Measurements from ENCODE around the gene COL4A2.
A peak's percentile ranks its signal among the peaks of the same experiment; 100 is the strongest.

Gene COL4A2

GRCh38 chr13:110542169-110542796 is 235.2 kb downstream of the COL4A2 start:
- no peak for DNase-seq (ENCODE audit: low read depth)
- TF ChIP-seq, protein P1, sequence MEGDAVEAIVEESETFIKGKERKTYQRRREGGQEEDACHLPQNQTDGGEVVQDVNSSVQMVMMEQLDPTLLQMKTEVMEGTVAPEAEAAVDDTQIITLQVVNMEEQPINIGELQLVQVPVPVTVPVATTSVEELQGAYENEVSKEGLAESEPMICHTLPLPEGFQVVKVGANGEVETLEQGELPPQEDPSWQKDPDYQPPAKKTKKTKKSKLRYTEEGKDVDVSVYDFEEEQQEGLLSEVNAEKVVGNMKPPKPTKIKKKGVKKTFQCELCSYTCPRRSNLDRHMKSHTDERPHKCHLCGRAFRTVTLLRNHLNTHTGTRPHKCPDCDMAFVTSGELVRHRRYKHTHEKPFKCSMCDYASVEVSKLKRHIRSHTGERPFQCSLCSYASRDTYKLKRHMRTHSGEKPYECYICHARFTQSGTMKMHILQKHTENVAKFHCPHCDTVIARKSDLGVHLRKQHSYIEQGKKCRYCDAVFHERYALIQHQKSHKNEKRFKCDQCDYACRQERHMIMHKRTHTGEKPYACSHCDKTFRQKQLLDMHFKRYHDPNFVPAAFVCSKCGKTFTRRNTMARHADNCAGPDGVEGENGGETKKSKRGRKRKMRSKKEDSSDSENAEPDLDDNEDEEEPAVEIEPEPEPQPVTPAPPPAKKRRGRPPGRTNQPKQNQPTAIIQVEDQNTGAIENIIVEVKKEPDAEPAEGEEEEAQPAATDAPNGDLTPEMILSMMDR (IDR thresholded peaks at IDR 0.05; ENCODE audit: control insufficient read depth, insufficient read depth, low read depth, low read length, missing control alignments), result no peak
- no peak overlapping the region for H3K4me3 ChIP-seq (ENCODE audit: control insufficient read depth, low read depth, low read length)

DNA sequence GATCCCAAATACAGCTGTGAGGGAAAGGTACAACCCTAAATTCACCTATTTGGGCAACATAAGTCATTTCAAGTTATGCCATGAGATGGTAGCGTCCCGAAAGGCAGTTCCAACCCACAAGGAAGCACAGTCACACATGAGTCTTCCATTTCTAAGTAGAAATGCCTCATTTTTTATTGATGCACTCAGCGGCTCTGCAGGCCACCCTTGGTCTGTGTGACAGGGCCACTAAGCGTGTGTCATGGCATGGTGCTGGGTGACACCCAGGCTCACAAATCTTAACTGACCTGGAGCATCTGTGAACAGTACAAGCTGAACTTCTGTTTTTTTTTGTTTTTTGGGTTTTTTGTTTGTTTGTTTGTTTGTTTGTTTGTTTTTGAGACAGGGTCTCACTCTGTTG is 239.3 kb downstream of the COL4A2 start:
- no peak for DNase-seq (ENCODE audit: low read depth)
- H3K4me3 ChIP-seq (ENCODE audit: control insufficient read depth, low read depth, low read length), result no peak overlapping the region
- TF ChIP-seq, protein P1 (IDR thresholded peaks at IDR 0.05; ENCODE audit: control insufficient read depth, insufficient read depth, low read depth, low read length, missing control alignments), result no peak

- DNase-seq (ENCODE audit: low read depth), result peak; percentile 77
- TF ChIP-seq, protein P1 (IDR thresholded peaks at IDR 0.05; ENCODE audit: control insufficient read depth, insufficient read depth, low read depth, low read length, missing control alignments), result no peak
- H3K4me3 ChIP-seq (ENCODE audit: control insufficient read depth, low read depth, low read length), result no peak overlapping the region
Observed at GRCh38 chr13:110546926-110547325, 239.8 kb downstream of the COL4A2 start.

DNA sequence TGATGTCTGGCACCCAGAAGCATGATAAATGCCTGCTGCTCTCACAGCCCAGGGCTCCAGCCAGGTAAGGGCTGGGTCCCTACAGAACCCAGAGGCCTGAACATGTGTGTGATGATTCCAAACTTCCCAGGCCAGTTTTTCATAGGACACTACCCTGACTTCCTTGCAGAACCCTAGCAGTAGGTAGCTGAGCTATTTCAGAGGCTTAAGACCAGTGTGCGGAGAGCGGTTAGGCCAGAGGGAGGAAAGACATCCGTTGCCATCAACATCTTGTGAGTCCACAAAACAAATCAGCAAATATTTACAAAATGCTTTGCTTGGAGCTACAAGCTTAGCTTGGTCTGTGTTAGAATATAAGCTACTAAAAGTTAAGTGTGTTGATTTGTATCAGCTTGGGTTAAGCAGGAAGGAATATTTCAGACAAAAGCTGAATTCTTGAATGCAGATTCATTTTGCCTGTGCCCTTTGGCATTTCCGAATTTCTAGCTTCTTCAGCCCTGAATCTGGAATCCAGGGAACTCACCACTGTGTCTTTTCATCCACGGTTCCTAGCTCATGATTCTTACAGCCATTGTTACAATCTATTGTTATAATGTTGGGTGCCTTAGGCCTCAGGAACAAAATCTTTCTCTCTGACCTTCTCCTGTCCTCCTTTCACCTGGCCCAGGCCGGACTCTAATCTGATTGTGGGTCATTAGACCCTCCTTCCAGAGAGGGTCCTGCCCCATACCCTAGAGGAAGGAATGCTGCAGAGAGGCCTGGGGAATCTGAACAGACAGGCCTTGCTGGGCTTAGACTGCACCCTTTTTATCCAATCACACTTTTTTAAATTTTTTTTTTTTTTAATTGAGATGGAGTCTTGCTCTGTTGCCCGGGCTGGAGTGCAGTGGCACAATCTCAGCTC is 242.1 kb downstream of the COL4A2 start:
- DNase-seq (ENCODE audit: low read depth), result no peak
- TF ChIP-seq, protein P1 (IDR thresholded peaks at IDR 0.05; ENCODE audit: control insufficient read depth, insufficient read depth, low read depth, low read length, missing control alignments), result no peak
- H3K4me3 ChIP-seq (ENCODE audit: control insufficient read depth, low read depth, low read length), result no peak overlapping the region

DNA sequence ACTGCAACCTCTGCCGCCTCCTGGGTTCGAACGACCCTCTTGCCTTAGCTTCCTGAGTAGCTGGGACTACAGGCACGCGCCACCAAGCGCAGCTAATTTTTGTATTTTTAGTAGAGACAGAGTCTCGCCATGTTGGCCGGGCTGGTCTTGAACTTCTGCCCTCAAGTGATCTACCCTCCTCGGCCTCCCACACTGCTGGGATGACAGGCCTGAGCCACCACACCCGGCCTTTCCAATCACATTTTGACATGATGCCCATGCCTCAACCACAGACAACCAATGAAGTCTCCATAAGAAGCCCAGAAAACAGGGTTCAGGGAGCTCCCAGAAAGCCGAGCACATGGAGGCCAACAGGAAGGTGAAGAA is 242.7 kb downstream of the COL4A2 start:
- no peak for DNase-seq (ENCODE audit: low read depth)
- H3K4me3 ChIP-seq (ENCODE audit: control insufficient read depth, low read depth, low read length), result no peak overlapping the region
- TF ChIP-seq, protein P1 (IDR thresholded peaks at IDR 0.05; ENCODE audit: control insufficient read depth, insufficient read depth, low read depth, low read length, missing control alignments), result no peak

- DNase-seq (ENCODE audit: low read depth), result no peak
- TF ChIP-seq, protein P1 (IDR thresholded peaks at IDR 0.05; ENCODE audit: control insufficient read depth, insufficient read depth, low read depth, low read length, missing control alignments), result no peak
- no peak overlapping the region for H3K4me3 ChIP-seq (ENCODE audit: control insufficient read depth, low read depth, low read length)
Observed at GRCh38 chr13:110551284-110551683, 244.2 kb downstream of the COL4A2 start.

All from AG09309 (cell line).